Measurements from ENCODE around the gene NAV2. TPM values are rescaled to one million over a fixed set of nuclear protein-coding genes. Genes with fewer than 3 reads are reported as not detected.

Gene NAV2
- total RNA-seq, 1 experiment from 2014 or later, result 22.7 TPM

DNA sequence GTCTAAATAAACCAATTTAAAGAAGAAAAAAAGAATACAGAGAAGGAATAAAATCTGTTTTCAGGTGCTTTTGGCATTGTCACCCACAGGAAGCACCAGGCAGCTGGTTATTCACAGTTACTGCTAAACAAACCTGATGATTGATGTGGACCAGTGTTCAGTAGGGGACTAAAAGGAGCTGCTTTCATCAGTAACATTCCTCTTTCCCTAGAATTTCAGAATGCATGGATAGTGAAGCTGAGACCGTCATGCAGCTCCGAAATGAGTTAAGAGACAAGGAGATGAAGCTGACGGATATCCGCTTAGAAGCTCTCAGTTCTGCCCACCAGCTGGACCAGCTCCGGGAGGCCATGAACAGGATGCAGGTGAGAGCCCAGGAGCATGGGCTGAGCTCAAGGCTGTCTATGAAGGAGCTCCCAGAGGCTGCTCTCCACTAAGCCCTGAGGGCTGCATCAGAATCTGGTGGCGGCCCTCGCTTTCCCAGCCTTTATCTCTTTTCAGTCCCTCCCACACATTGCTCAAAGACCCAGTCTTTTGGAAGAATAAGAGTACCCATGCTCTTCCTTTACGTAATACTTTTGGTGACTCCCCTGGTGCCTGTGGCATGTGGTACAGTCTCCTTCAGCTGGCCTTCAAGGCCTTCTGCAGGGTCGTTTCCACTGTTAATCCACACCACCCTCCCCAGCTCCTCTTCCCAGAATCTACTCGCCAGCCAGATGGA is 378.2 kb downstream of the NAV2 start:
- ChIA-PET POLR2A (no interaction called here), CTCF (no interaction called here)
- no TSS peak for BruUV-seq (replicated peaks)
- in situ Hi-C loops (cut with HindIII; ENCODE audit: low pct_unique_long_range_greater_than_20kb, low sequenced_read_pairs), result no loop called here
- DNase-seq (ENCODE audit: low read depth, low spot score) (no peak), ATAC-seq (no peak)
- intact Hi-C loops (cut with micrococcal nuclease; ENCODE audit: unreplicated experiment), result no loop called here
- TF ChIP-seq, protein P1, sequence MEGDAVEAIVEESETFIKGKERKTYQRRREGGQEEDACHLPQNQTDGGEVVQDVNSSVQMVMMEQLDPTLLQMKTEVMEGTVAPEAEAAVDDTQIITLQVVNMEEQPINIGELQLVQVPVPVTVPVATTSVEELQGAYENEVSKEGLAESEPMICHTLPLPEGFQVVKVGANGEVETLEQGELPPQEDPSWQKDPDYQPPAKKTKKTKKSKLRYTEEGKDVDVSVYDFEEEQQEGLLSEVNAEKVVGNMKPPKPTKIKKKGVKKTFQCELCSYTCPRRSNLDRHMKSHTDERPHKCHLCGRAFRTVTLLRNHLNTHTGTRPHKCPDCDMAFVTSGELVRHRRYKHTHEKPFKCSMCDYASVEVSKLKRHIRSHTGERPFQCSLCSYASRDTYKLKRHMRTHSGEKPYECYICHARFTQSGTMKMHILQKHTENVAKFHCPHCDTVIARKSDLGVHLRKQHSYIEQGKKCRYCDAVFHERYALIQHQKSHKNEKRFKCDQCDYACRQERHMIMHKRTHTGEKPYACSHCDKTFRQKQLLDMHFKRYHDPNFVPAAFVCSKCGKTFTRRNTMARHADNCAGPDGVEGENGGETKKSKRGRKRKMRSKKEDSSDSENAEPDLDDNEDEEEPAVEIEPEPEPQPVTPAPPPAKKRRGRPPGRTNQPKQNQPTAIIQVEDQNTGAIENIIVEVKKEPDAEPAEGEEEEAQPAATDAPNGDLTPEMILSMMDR (IDR thresholded peaks at IDR 0.05), result no peak
- no peak for TF ChIP-seq SIN3A (IDR thresholded peaks at IDR 0.05; ENCODE audit: borderline replicate concordance, insufficient read depth, low read depth, low read length)
- TF ChIP-seq TCF7L2 (IDR thresholded peaks at IDR 0.05; ENCODE audit: low read depth, low read length), result no peak
- TF ChIP-seq, protein P2, sequence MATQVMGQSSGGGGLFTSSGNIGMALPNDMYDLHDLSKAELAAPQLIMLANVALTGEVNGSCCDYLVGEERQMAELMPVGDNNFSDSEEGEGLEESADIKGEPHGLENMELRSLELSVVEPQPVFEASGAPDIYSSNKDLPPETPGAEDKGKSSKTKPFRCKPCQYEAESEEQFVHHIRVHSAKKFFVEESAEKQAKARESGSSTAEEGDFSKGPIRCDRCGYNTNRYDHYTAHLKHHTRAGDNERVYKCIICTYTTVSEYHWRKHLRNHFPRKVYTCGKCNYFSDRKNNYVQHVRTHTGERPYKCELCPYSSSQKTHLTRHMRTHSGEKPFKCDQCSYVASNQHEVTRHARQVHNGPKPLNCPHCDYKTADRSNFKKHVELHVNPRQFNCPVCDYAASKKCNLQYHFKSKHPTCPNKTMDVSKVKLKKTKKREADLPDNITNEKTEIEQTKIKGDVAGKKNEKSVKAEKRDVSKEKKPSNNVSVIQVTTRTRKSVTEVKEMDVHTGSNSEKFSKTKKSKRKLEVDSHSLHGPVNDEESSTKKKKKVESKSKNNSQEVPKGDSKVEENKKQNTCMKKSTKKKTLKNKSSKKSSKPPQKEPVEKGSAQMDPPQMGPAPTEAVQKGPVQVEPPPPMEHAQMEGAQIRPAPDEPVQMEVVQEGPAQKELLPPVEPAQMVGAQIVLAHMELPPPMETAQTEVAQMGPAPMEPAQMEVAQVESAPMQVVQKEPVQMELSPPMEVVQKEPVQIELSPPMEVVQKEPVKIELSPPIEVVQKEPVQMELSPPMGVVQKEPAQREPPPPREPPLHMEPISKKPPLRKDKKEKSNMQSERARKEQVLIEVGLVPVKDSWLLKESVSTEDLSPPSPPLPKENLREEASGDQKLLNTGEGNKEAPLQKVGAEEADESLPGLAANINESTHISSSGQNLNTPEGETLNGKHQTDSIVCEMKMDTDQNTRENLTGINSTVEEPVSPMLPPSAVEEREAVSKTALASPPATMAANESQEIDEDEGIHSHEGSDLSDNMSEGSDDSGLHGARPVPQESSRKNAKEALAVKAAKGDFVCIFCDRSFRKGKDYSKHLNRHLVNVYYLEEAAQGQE (IDR thresholded peaks at IDR 0.05; ENCODE audit: insufficient read depth in 1 of 2, low read depth in 2 of 2, low read length in 1 of 2), result no peak
- no peak for TF ChIP-seq POLR2AphosphoS5 (IDR thresholded peaks at IDR 0.05; ENCODE audit: low read depth, low read length)
- H3K27me3 ChIP-seq (ENCODE audit: control insufficient read depth, insufficient read depth, low read length), result no peaks in the 10 kb centered on the region
- no peak overlapping the region for H3K4me3 ChIP-seq (ENCODE audit: low read depth in 2 of 2, low read length in 2 of 2)
- no peaks in the 10 kb centered on the region for H3K9me3 ChIP-seq (ENCODE audit: control insufficient read depth, insufficient read depth, low read depth, low read length)
- no peak overlapping the region for H3K27ac ChIP-seq (ENCODE audit: low read length)
- no peaks in the 10 kb centered on the region for H3K4me1 ChIP-seq (ENCODE audit: control insufficient read depth, insufficient read depth, low read length)
- H3K36me3 ChIP-seq (ENCODE audit: control insufficient read depth, insufficient read depth, low read length), result no peaks in the 10 kb centered on the region

DNA sequence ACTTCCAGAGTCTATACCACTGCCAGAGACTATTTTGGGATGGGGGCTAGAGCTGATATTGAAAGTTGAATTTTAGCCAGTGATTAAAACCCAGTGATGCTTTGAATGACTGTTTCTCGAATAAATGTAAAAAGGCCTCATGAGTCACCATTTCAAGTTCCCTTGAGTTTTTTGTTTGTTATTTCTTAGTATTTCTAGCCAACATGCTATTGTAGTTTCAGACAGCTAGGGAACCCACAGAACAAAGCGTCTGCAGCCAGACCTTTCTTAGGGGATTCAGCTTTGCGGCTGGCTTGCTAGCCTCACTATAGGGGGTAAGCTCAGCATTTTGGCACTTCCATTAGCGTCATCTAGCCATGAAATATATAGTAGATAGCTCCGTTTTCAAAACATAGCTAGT is 381.1 kb downstream of the NAV2 start:
- TF ChIP-seq, protein P1 (IDR thresholded peaks at IDR 0.05), result no peak
- no peak for TF ChIP-seq SIN3A (IDR thresholded peaks at IDR 0.05; ENCODE audit: borderline replicate concordance, insufficient read depth, low read depth, low read length)
- TF ChIP-seq TCF7L2 (IDR thresholded peaks at IDR 0.05; ENCODE audit: low read depth, low read length), result no peak
- no peak for TF ChIP-seq POLR2AphosphoS5 (IDR thresholded peaks at IDR 0.05; ENCODE audit: low read depth, low read length)
- TF ChIP-seq, protein P2 (IDR thresholded peaks at IDR 0.05; ENCODE audit: insufficient read depth in 1 of 2, low read depth in 2 of 2, low read length in 1 of 2), result no peak
- Histone ChIP-seq H3K4me1 (ENCODE audit: control insufficient read depth, insufficient read depth, low read length) (no peaks in the 10 kb centered on the region), H3K36me3 (ENCODE audit: control insufficient read depth, insufficient read depth, low read length) (no peaks in the 10 kb centered on the region), H3K9me3 (ENCODE audit: control insufficient read depth, insufficient read depth, low read depth, low read length) (no peaks in the 10 kb centered on the region), H3K27ac (ENCODE audit: low read length) (no peak overlapping the region), H3K4me3 (ENCODE audit: low read depth in 2 of 2, low read length in 2 of 2) (no peak overlapping the region), H3K27me3 (ENCODE audit: control insufficient read depth, insufficient read depth, low read length) (no peaks in the 10 kb centered on the region)
- ChIA-PET POLR2A (interaction anchor here (0.6 kb wide), 1 partner anchor 70 kb away, joined by 9 read pairs; no protein-coding TSS in a partner anchor), CTCF (interaction anchor here (0.6 kb wide), 1 partner anchor 282 kb away, joined by 8 read pairs; no protein-coding TSS in a partner anchor)
- in situ Hi-C loops (cut with HindIII; ENCODE audit: low pct_unique_long_range_greater_than_20kb, low sequenced_read_pairs) (no loop called here), intact Hi-C loops (cut with micrococcal nuclease; ENCODE audit: unreplicated experiment) (no loop called here)
- no TSS peak for BruUV-seq (replicated peaks)
- ATAC-seq, result no peak
- no peak for DNase-seq (ENCODE audit: low read depth, low spot score)
